Liver (tissue), 9 donors: ENCODE data around the gene MORN3. TPM values are rescaled to one million over a fixed set of nuclear protein-coding genes. Genes with fewer than 3 reads are reported as not detected.

Source experiments
- DNase-seq: peaks from one replicate; pipeline ENCODE4 v3.0.0-alpha.2; 2017; ENCODE audit warnings: low spot score
- H3K27ac ChIP-seq, 2 donors: one replicate each; pipeline ENCODE4 v1.7.0; 2013; ENCODE audit warnings: inconsistent platforms in 2 of 2, low read length in 2 of 2, control low read depth in 1 of 2, low read depth in 1 of 2, mild to moderate bottlenecking in 1 of 2
- H3K27me3 ChIP-seq, 4 donors: one replicate each; pipeline versions ENCODE4 v1.6.1 to v1.7.0; 2013; ENCODE audit warnings: low read length in 3 of 4, inconsistent platforms in 1 of 4, mild to moderate bottlenecking in 1 of 4, moderate library complexity in 1 of 4; ENCODE audit not compliant: control insufficient read depth in 4 of 4, insufficient read depth in 4 of 4
- H3K36me3 ChIP-seq, 4 donors: one replicate each; pipeline versions ENCODE4 v1.6.1 to v1.7.0; 2013; ENCODE audit warnings: low read length in 3 of 4, mild to moderate bottlenecking in 3 of 4, low read depth in 1 of 4, moderate library complexity in 1 of 4; ENCODE audit not compliant: control insufficient read depth in 4 of 4, insufficient read depth in 3 of 4
- H3K4me1 ChIP-seq, 4 donors: one replicate each; pipeline versions ENCODE4 v1.6.1 to v1.7.0; 2013; ENCODE audit warnings: low read length in 3 of 4, mild to moderate bottlenecking in 3 of 4, moderate library complexity in 1 of 4; ENCODE audit not compliant: control insufficient read depth in 4 of 4, insufficient read depth in 4 of 4
- H3K4me3 ChIP-seq, 3 donors: one replicate each; pipeline versions ENCODE4 v1.6.1 to v1.7.0; 2013; ENCODE audit warnings: low read length in 3 of 3, control low read depth in 1 of 3, low read depth in 1 of 3, mild to moderate bottlenecking in 1 of 3
- H3K9ac ChIP-seq, 2 donors: one replicate each; pipeline ENCODE4 v1.7.0; 2013; ENCODE audit warnings: low read length in 2 of 2, mild to moderate bottlenecking in 2 of 2, moderate library complexity in 2 of 2, control low read depth in 1 of 2, low read depth in 1 of 2
- H3K9me3 ChIP-seq, 4 donors: one replicate each; pipeline versions ENCODE4 v1.6.1 to v1.7.0; 2013; ENCODE audit warnings: low read length in 3 of 4; ENCODE audit not compliant: control insufficient read depth in 4 of 4
- ATF3 ChIP-seq: IDR thresholded peaks from 2 replicates; pipeline ENCODE4 v1.6.1; 2016; ENCODE audit warnings: antibody characterized with exemption
- CTCF ChIP-seq: fragments of 150-350 bp; IDR thresholded peaks from 2 replicates; pipeline ENCODE4 v1.5.1; 2017; ENCODE audit warnings: improper control_type of control experiment, low read depth, low read length; ENCODE audit not compliant: missing input control
- EGR1 ChIP-seq, 2 donors: IDR thresholded peaks; 2 replicates each; pipeline ENCODE4 v1.6.1; 2016 to 2018; ENCODE audit warnings: antibody characterized with exemption in 2 of 2, low read depth in 2 of 2
- FOXA1 ChIP-seq: IDR thresholded peaks from 2 replicates; pipeline ENCODE4 v1.6.1; 2016; ENCODE audit warnings: antibody characterized with exemption
- FOXA2 ChIP-seq: IDR thresholded peaks from 2 replicates; pipeline ENCODE4 v1.6.1; 2016; ENCODE audit warnings: antibody characterized with exemption
- GABPA ChIP-seq, 2 donors: IDR thresholded peaks in 1 of 2; conservative IDR thresholded peaks in 1 of 2; 2 replicates each; pipeline ENCODE4 v1.6.1; 2016; ENCODE audit warnings: antibody characterized with exemption in 2 of 2, mild to moderate bottlenecking in 1 of 2, moderate library complexity in 1 of 2
- HNF4A ChIP-seq, 2 donors: conservative IDR thresholded peaks; 2 replicates each; pipeline ENCODE4 v1.6.1; 2016; ENCODE audit warnings: antibody characterized with exemption in 2 of 2, mild to moderate bottlenecking in 2 of 2
- HNF4G ChIP-seq: IDR thresholded peaks from 2 replicates; pipeline ENCODE4 v1.6.1; 2016; ENCODE audit warnings: antibody characterized with exemption
- JUND ChIP-seq, 2 donors: IDR thresholded peaks; 2 replicates each; pipeline ENCODE4 v1.6.1; 2016; ENCODE audit warnings: antibody characterized with exemption in 2 of 2
- MAX ChIP-seq: IDR thresholded peaks from 2 replicates; pipeline ENCODE4 v1.6.1; 2016; ENCODE audit warnings: antibody characterized with exemption
- NR2F2 ChIP-seq: IDR thresholded peaks from 2 replicates; pipeline ENCODE4 v1.6.1; 2016; ENCODE audit warnings: antibody characterized with exemption
- RAD21 ChIP-seq, 2 donors: IDR thresholded peaks; 2 replicates each; pipeline ENCODE4 v1.6.1; 2016; ENCODE audit warnings: antibody characterized with exemption in 2 of 2, mild to moderate bottlenecking in 2 of 2
- REST ChIP-seq: IDR thresholded peaks from 2 replicates; pipeline ENCODE4 v1.6.1; 2016; ENCODE audit warnings: antibody characterized with exemption, mild to moderate bottlenecking
- RXRA ChIP-seq, 2 donors: IDR thresholded peaks; 2 replicates each; pipeline ENCODE4 v1.6.1; 2017 to 2018; ENCODE audit warnings: antibody characterized with exemption in 2 of 2, mild to moderate bottlenecking in 1 of 2
- SP1 ChIP-seq: IDR thresholded peaks from 2 replicates; pipeline ENCODE4 v1.6.1; 2018; ENCODE audit warnings: antibody characterized with exemption, mild to moderate bottlenecking
- TAF1 ChIP-seq: conservative IDR thresholded peaks from 2 replicates; pipeline ENCODE4 v1.6.1; 2016; ENCODE audit warnings: antibody characterized with exemption, mild to moderate bottlenecking
- YY1 ChIP-seq: IDR thresholded peaks from 2 replicates; pipeline ENCODE4 v1.6.1; 2016; ENCODE audit warnings: antibody characterized with exemption, mild to moderate bottlenecking
- ZBTB33 ChIP-seq: IDR thresholded peaks from 2 replicates; pipeline ENCODE4 v1.6.1; 2016; ENCODE audit warnings: antibody characterized with exemption
- WGBS: extraction: QIAGEN DNeasy Blood & Tissue Kit; methylation state at CpG from one replicate; pipeline ENCODE4 v1.1.7; 2013; 5-methylcytosine and 5-hydroxymethylcytosine counted together
- polyA plus RNA-seq, 2 donors: library from polyadenylated mRNA; stranded (reverse) in 1 of 2; unstranded in 1 of 2; fragments of 200-250 nt in 1 of 2; fragments of >200 nt in 1 of 2; fragmentation: Nextera tagmentation in 1 of 2; extraction: Ambion mirVana in 1 of 2; gene quantifications; one replicate each; pipeline versions ENCODE4 v1.2.1 to v1.2.3, GENCODE V29; 2013 to 2015
- total RNA-seq, 2 donors: library from RNA; depleted of rRNA; stranded (reverse); fragments of >200 nt; gene quantifications; one replicate each; pipeline ENCODE4 v1.2.3, GENCODE V29; 2014
- donor health status: healthy.
- donor health status: healthy.
- donor health status: healthy.
- donor health status: healthy.
- donor health status: healthy.

The MORN3 gene
- total and polyA plus RNA-seq, 4 donors, result 0.05 to 0.13 (median 0.07) TPM

- no peaks in the 10 kb centered on the region for H3K9me3 ChIP-seq
- H3K27me3 ChIP-seq, result no peaks in the 10 kb centered on the region
- no peak for DNase-seq
- peaks cover 0 to 3% (median 0%) of the 10 kb centered on the region in 4 donors for H3K4me1 ChIP-seq
- no peak overlapping the region for H3K9ac ChIP-seq
- H3K4me3 ChIP-seq, result no peak overlapping the region
- TF ChIP-seq MAX (no peak), HNF4A (conservative IDR thresholded peaks at IDR 0.05) (no peak), FOXA1 (no peak), ATF3 (no peak), TAF1 (no peak), HNF4G (no peak), RXRA (IDR thresholded peaks at IDR 0.05) (no peak), CTCF (no peak), ZBTB33 (no peak), JUND (IDR thresholded peaks at IDR 0.05) (no peak), GABPA (IDR thresholded peaks at IDR 0.05 in 1 of 2, conservative IDR thresholded peaks at IDR 0.05 in 1 of 2) (no peak), NR2F2 (no peak), REST (no peak), EGR1 (IDR thresholded peaks at IDR 0.05; ENCODE audit: low read depth in 2 of 2) (no peak), YY1 (no peak), FOXA2 (no peak), RAD21 (IDR thresholded peaks at IDR 0.05) (no peak), SP1 (no peak)
- H3K27ac ChIP-seq, result no peak overlapping the region
- H3K36me3 ChIP-seq, result no peaks in the 10 kb centered on the region
Observed at GRCh38 chr12:121705514-121705913, 36.1 kb upstream of the MORN3 start.

GRCh38 chr12:121702944-121703343 is 33.5 kb upstream of the MORN3 start:
- H3K27ac ChIP-seq, result no peak overlapping the region
- H3K36me3 ChIP-seq, result no peaks in the 10 kb centered on the region
- no peak overlapping the region for H3K4me3 ChIP-seq
- no peaks in the 10 kb centered on the region for H3K9me3 ChIP-seq
- no peak for DNase-seq
- H3K27me3 ChIP-seq, result no peaks in the 10 kb centered on the region
- H3K9ac ChIP-seq, result no peak overlapping the region
- H3K4me1 ChIP-seq, result no peaks in the 10 kb centered on the region
- WGBS, result 94% methylated on average over 6 of the region's 6 CpGs
- no peak for TF ChIP-seq ZBTB33
- no peak for TF ChIP-seq RXRA (IDR thresholded peaks at IDR 0.05)
- no peak for TF ChIP-seq FOXA1
- no peak for TF ChIP-seq HNF4G
- no peak for TF ChIP-seq EGR1 (IDR thresholded peaks at IDR 0.05; ENCODE audit: low read depth in 2 of 2)
- TF ChIP-seq RAD21 (IDR thresholded peaks at IDR 0.05), result no peak
- TF ChIP-seq HNF4A (conservative IDR thresholded peaks at IDR 0.05), result no peak
- no peak for TF ChIP-seq FOXA2
- no peak for TF ChIP-seq REST
